B cell (primary cell): Measurements from ENCODE around the gene SDF2. TPM values are rescaled to one million over a fixed set of nuclear protein-coding genes. Genes with fewer than 3 reads are reported as not detected.

ENCODE experiments used
- ATAC-seq: fragments of 200-7000 bp; cut with Tn5 transposase; one replicate; pipeline ENCODE4 v1.10.0; 2021; ENCODE audit warnings: low read depth, mild to moderate bottlenecking, moderate number of reproducible peaks, moderate library complexity
- CTCF ChIA-PET: fragments of 350-600 bp; sonication (Branson Sonifier 250); formaldehyde crosslinking; loops from one replicate; lab custom pipeline; 2021; ENCODE audit warnings: antibody characterized with exemption, inconsistent platforms; lab: Charles Lee
- POLR2A ChIA-PET: fragments of 350-600 bp; sonication (Branson Sonifier 250); formaldehyde crosslinking; loops from one replicate; lab custom pipeline; 2021; ENCODE audit warnings: antibody characterized with exemption; lab: Charles Lee
- DNase-seq: peaks from one replicate; pipeline ENCODE4 v3.0.0; 2013
- H2AFZ ChIP-seq: 2 replicates; pipeline ENCODE4 v1.6.1; 2012; ENCODE audit warnings: mild to moderate bottlenecking, low read depth, low read length; ENCODE audit not compliant: insufficient read depth, poor library complexity, severe bottlenecking
- H3K27ac ChIP-seq, 2 donors: 1 replicate in 1 of 2; 2 replicates in 1 of 2; pipeline ENCODE4 v1.5.1; 2012 to 2013; ENCODE audit warnings: low read length in 2 of 2, mild to moderate bottlenecking in 2 of 2, moderate library complexity in 1 of 2
- H3K27me3 ChIP-seq, 4 experiments: fragments of 200-600 bp in 1 of 4; sonication (generic) in 1 of 4; replicated peaks in 1 of 4; 1 replicate in 2 of 4; 2 replicates in 2 of 4; pipeline versions ENCODE4 v1.6.1 to v1.7.0; 2013 to 2016; ENCODE audit warnings: low read length in 3 of 4, mild to moderate bottlenecking in 2 of 4, mixed read lengths in 1 of 4, moderate library complexity in 1 of 4; ENCODE audit not compliant: insufficient read depth in 4 of 4, control insufficient read depth in 3 of 4; ENCODE audit errors: control extremely low read depth in 1 of 4
- H3K36me3 ChIP-seq, 2 experiments: replicated peaks in 1 of 2; 1 replicate in 1 of 2; 2 replicates in 1 of 2; pipeline versions ENCODE4 v1.6.1 to v1.7.1; 2013; ENCODE audit warnings: low read length in 1 of 2; ENCODE audit not compliant: insufficient read depth in 2 of 2, control insufficient read depth in 1 of 2; ENCODE audit errors: control extremely low read depth in 1 of 2, extremely low read depth in 1 of 2
- H3K4me1 ChIP-seq, 2 donors: fragments of 200-600 bp in 1 of 2; sonication (generic) in 1 of 2; 1 replicate in 1 of 2; 2 replicates in 1 of 2; pipeline versions ENCODE4 v1.5.1 to v1.6.1; 2013 to 2017; ENCODE audit warnings: low read length in 2 of 2; ENCODE audit not compliant: control insufficient read depth in 2 of 2, insufficient read depth in 2 of 2
- H3K4me2 ChIP-seq: replicated peaks from 2 replicates; pipeline ENCODE3; 2012; ENCODE audit warnings: mild to moderate bottlenecking, low read depth, low read length; ENCODE audit not compliant: poor library complexity, severe bottlenecking
- H3K4me3 ChIP-seq, 5 experiments: fragments of 200-600 bp in 1 of 5; sonication (generic) in 1 of 5; 1 replicate in 3 of 5; 2 replicates in 2 of 5; pipeline versions ENCODE4 v1.5.1 to v1.7.0; 2011 to 2016; ENCODE audit warnings: low read length in 4 of 5, mild to moderate bottlenecking in 4 of 5, low read depth in 2 of 5, control low read depth in 1 of 5, moderate library complexity in 1 of 5; ENCODE audit not compliant: insufficient read depth in 1 of 5; ENCODE audit errors: control extremely low read depth in 1 of 5, extremely low read depth in 1 of 5
- H3K79me2 ChIP-seq: fragments of 200-600 bp; sonication (generic); one replicate; pipeline ENCODE4 v1.6.0; 2016; ENCODE audit warnings: low read length; ENCODE audit not compliant: control insufficient read depth, insufficient read depth
- H3K9ac ChIP-seq: fragments of 200-600 bp; sonication (generic); 2 replicates; pipeline ENCODE4 v1.6.1; 2017; ENCODE audit warnings: mild to moderate bottlenecking, low read length, moderate library complexity
- H3K9me3 ChIP-seq, 3 donors: one replicate each; pipeline versions ENCODE4 v1.6.1 to v1.7.1; 2013; ENCODE audit warnings: low read length in 2 of 3; ENCODE audit not compliant: control insufficient read depth in 2 of 3, insufficient read depth in 1 of 3; ENCODE audit errors: control extremely low read depth in 1 of 3
- H4K20me1 ChIP-seq: 2 replicates; pipeline ENCODE4 v1.6.0; 2012; ENCODE audit warnings: mild to moderate bottlenecking, low read length; ENCODE audit not compliant: insufficient read depth, control insufficient read depth, poor library complexity, severe bottlenecking
- H3K27ac Mint-ChIP-seq: one replicate; pipeline ENCODE4 v1.8.0; 2021; ENCODE audit warnings: mixed read lengths
- H3K27me3 Mint-ChIP-seq: one replicate; pipeline ENCODE4 v1.8.0; 2021; ENCODE audit warnings: mixed read lengths
- H3K4me1 Mint-ChIP-seq: one replicate; pipeline ENCODE4 v1.8.0; 2021; ENCODE audit warnings: mixed read lengths
- H3K4me3 Mint-ChIP-seq: one replicate; pipeline ENCODE4 v1.8.0; 2021; ENCODE audit warnings: mixed read lengths
- H3K9me3 Mint-ChIP-seq: one replicate; pipeline ENCODE4 v1.8.0; 2022; ENCODE audit warnings: mixed read lengths; ENCODE audit not compliant: insufficient read depth
- CTCF ChIP-seq: fragments of 200-600 bp; IDR thresholded peaks from one replicate; pipeline ENCODE4 v1.8.0; 2022; ENCODE audit warnings: antibody characterized with exemption, mild to moderate bottlenecking
- EZH2 ChIP-seq: IDR thresholded peaks from 2 replicates; pipeline ENCODE4 v1.6.1; 2012; ENCODE audit warnings: borderline replicate concordance, low read depth, mild to moderate bottlenecking, moderate library complexity, low read length; ENCODE audit not compliant: insufficient read depth, poor library complexity, severe bottlenecking
- whole genome bisulfite sequencing: methylation state at CpG from one replicate; pipeline ENCODE4 v1.1.5; 2013; ENCODE audit warnings: missing lambda C conversion rate; ENCODE audit not compliant: insufficient coverage; 5-methylcytosine and 5-hydroxymethylcytosine counted together
- intact Hi-C: fragments of 100-400 bp; cut with micrococcal nuclease; formaldehyde crosslinking; loops from one replicate; pipeline ENCODE4 v1.10.0; 2022
- polyA plus RNA-seq: library from polyadenylated mRNA; depleted of rRNA; stranded (reverse); fragments of >200 nt; gene quantifications from 2 replicates; pipeline ENCODE4 v1.2.3, GENCODE V29; 2012
- total RNA-seq, 2 donors: library from RNA; stranded (reverse); fragments of 120-200 nt in 1 of 2; gene quantifications; 1 replicate in 1 of 2; 2 replicates in 1 of 2; pipeline versions ENCODE4 v1.2.3 to v1.2.4, GENCODE V29; 2013 to 2022

The SDF2 gene
- total and polyA plus RNA-seq, 2 donors (not counting 1 experiment from before 2014, with no cell fraction given), result 32.6 to 40.4 TPM

DNA sequence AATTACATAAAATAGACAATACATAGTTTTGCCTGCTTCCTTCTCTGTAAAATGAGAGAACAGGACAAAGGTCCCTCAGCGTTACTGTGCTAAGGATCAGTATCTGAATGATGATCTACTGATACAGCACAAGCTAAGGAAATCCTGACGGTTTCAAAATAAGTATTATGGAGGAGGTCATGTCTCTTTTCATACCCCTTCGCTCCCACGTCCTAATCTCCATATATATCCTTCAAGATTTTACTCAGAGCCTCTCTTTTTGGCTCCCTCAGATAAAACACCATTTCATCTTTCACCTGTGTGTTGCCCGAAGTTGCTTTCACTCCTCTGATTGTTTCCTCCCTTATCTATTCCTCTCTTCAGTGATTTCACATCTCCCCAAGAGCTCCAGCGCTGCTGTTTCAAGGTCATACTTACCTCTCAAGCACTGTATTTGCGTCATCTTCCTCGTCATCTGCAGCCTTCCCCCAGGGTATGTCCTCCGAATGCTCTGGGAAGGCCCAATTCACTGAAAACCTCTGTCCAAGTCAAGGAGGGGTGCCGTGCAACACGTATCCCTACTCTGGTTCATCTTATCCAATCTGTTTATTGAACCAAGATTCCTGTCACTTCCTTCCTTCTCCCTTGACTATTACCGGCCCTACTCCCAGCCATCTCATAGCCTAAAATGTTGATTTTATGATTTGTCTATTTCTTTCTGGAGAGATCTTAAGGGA, 15.5 kb downstream of the SDF2 start:
- peak overlapping the region; percentile 90 to 94 for H3K27ac ChIP-seq
- TF ChIP-seq EZH2, result no peak
- no peak for TF ChIP-seq CTCF
- ATAC-seq, result no peak
- peak overlapping the region; percentile 85 for H3K9ac ChIP-seq
- H4K20me1 ChIP-seq, result peaks cover 12% of the 10 kb centered on the region
- ChIA-PET POLR2A (interaction anchor here (0.7 to 4.3 kb wide), 4 partner anchors 16 to 1102 kb away, joined by 3 to 42 read pairs (median 6); partner anchors contain the start of genes SDF2, SUPT6H and TLCD1), CTCF (interaction anchor here (0.7 to 4.3 kb wide), 21 partner anchors 11 to 471 kb away, joined by 3 to 59 read pairs (median 5); partner anchors contain the start of genes PROCA1, RPL23A, SDF2 and SUPT6H)
- peak overlapping the region; percentile 78 for H2AFZ ChIP-seq
- H3K79me2 ChIP-seq, result peaks cover 63% of the 10 kb centered on the region
- WGBS, result 84% methylated on average over 8 of the region's 12 CpGs
- no peaks in the 10 kb centered on the region for H3K9me3 ChIP-seq
- intact Hi-C loops, result loop anchor here (5.0 to 10.0 kb wide), 3 partner anchors 256 to 919 kb away; partner anchors contain the start of genes ABHD15, DHRS13 and TP53I13
- Mint-ChIP-seq H3K9me3 (no peaks in the 10 kb centered on the region), H3K27ac (peak overlapping the region; percentile 89), H3K4me1 (peaks cover 36% of the 10 kb centered on the region), H3K4me3 (peak overlapping the region; percentile 97), H3K27me3 (no peaks in the 10 kb centered on the region)
- DNase-seq, result no peak
- H3K27me3 ChIP-seq, result no peaks in the 10 kb centered on the region
- peaks cover 32 to 37% of the 10 kb centered on the region in 2 donors for H3K4me1 ChIP-seq
- peak overlapping the region; percentile 91 for H3K4me2 ChIP-seq
- H3K4me3 ChIP-seq, result peak overlapping the region; percentile 7 to 81 (median 19)
- H3K36me3 ChIP-seq, result peaks cover 4 to 38% of the 10 kb centered on the region in 2 experiments
